ENCODE results near the gene SNX6.

DNA sequence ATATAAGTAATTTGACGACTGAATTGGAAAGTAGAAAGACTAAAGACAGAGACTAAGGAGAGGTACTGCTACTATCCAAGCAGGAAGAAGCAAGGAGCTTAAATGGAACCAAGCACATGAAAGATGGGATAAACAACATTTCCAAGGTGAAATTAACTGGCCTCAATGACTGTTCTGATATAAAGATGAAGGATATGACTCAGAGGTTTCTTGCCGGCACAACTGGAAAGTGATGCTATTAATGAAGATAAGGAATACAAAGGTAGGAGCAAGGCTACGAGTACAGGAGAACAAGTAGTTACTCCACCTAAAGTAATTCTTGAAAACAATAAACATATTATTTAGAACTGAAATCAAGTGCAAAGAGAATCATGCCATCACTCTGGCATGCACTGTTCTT is 6.4 kb downstream of the SNX6 start:
- TF ChIP-seq MYC (IDR thresholded peaks at IDR 0.05; ENCODE audit: low read depth, low read length): no peak
- TF ChIP-seq CTCF (IDR thresholded peaks at IDR 0.05; ENCODE audit: low read depth, low read length): no peak
- TF ChIP-seq POLR2A (IDR thresholded peaks at IDR 0.05; ENCODE audit: extremely low read depth, insufficient read length): no peak
- TF ChIP-seq MAX (IDR thresholded peaks at IDR 0.05; ENCODE audit: low read depth, low read length): no peak
